Uterus (tissue), 4 donors: Measurements from ENCODE around the gene NUP54. TPM values are rescaled to one million over a fixed set of nuclear protein-coding genes. Genes with fewer than 3 reads are reported as not detected.

ENCODE experiments used
- total RNA-seq, 4 donors: library from RNA; depleted of rRNA in 3 of 4; stranded (reverse); fragments of >200 nt in 3 of 4; gene quantifications; one replicate each; pipeline versions ENCODE4 v1.1.0 to v1.2.4, GENCODE V29; 2014 to 2023
- donor health status: DM: yes; HTN: yes; CAD: no.

Gene NUP54
- total RNA-seq, 4 donors from 2014 or later: 31.2 to 99.5 (median 62.6) TPM

Other genes with a start within 250 kb of the NUP54 start
- under 1 TPM in 1 of 4 donors, not detected in 3; 0.09 TPM for gene PPEF2, start 245.9 kb downstream of the NUP54 start, total RNA-seq
- gene NAAA, start 207.4 kb downstream of the NUP54 start, total RNA-seq: 100 to 1,000 TPM in 1 of 4 donors, 10 to 100 TPM in 3; 21.5 to 109 (median 46.1) TPM
- gene SDAD1, start 157.5 kb downstream of the NUP54 start, total RNA-seq: 10 to 100 TPM; 17.9 to 53.5 (median 30.5) TPM
- gene CXCL9, start 140.9 kb downstream of the NUP54 start, total RNA-seq: under 1 TPM in 2 of 4 donors, not detected in 2; 0.14 to 0.21 TPM
- 1 to 10 TPM in 1 of 4 donors, under 1 TPM in 1, not detected in 2; 0.52 to 1.9 TPM for gene CXCL10, start 124.9 kb downstream of the NUP54 start, total RNA-seq
- under 1 TPM in 1 of 4 donors, not detected in 3; 0.14 TPM for gene CXCL11, start 112.3 kb downstream of the NUP54 start, total RNA-seq
- 1 to 10 TPM in 1 of 4 donors, under 1 TPM in 1, not detected in 2; 0.55 to 1.4 TPM for gene ART3, start 73.7 kb downstream of the NUP54 start, total RNA-seq
- 100 to 1,000 TPM; 150 to 233 (median 196) TPM for gene SCARB2, start 65.4 kb upstream of the NUP54 start, total RNA-seq
- gene FAM47E, start 103.3 kb upstream of the NUP54 start, total RNA-seq: 1 to 10 TPM in 2 of 4 donors, under 1 TPM in 1, not detected in 1; 0.29 to 1.4 (median 1.2) TPM
- 1 to 10 TPM in 2 of 4 donors, under 1 TPM in 2; 0.59 to 5.5 (median 2.2) TPM for gene STBD1, start 158.3 kb upstream of the NUP54 start, total RNA-seq